PC-3 (cell line): ENCODE results near the gene BSG.

Experiments
- EZH2 ChIP-seq: fragments of 300-600 bp; sonication (generic); IDR thresholded peaks from one replicate; pipeline ENCODE4 v1.6.1; 2017; ENCODE audit warnings: antibody characterized with exemption, mild to moderate bottlenecking, low read length; ENCODE audit not compliant: unreplicated experiment
- TF ChIP-seq, protein P1 (sequence below): fragments of 300-600 bp; sonication (generic); conservative IDR thresholded peaks from 2 replicates; pipeline ENCODE4 v1.5.1; 2017; ENCODE audit warnings: antibody characterized with exemption, low read depth, mild to moderate bottlenecking, low read length

DNA sequence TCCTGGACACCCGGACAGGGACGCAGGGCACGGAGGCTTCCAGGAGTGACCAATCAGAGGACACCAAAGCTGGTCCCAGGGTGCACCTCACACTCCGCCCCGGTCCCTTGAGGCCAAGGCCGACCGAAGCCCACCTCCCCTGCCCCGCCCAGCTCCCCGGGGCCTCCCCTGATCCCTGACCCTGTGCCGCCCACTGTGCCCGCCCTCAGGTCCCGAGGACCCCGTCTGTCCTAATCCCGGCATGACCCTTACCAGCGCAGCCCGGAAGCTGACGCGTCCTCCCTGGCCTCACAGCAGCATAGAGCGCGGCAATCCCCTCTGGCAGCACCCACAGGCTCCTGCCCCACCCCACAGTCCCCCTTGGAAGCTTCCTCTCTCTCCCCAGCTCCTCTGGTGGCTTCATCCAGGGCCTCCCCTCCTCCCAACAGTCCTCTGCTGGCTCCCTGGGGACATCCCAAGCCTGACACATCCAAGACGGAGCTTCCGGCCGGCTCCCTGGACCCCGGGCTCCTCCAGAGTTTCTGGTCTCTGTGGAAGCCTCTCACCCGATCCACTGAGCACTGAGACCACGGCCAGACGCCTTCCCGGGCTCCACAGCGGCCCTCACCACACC lies 48.2 kb upstream of the BSG start:
- TF ChIP-seq, protein P1, sequence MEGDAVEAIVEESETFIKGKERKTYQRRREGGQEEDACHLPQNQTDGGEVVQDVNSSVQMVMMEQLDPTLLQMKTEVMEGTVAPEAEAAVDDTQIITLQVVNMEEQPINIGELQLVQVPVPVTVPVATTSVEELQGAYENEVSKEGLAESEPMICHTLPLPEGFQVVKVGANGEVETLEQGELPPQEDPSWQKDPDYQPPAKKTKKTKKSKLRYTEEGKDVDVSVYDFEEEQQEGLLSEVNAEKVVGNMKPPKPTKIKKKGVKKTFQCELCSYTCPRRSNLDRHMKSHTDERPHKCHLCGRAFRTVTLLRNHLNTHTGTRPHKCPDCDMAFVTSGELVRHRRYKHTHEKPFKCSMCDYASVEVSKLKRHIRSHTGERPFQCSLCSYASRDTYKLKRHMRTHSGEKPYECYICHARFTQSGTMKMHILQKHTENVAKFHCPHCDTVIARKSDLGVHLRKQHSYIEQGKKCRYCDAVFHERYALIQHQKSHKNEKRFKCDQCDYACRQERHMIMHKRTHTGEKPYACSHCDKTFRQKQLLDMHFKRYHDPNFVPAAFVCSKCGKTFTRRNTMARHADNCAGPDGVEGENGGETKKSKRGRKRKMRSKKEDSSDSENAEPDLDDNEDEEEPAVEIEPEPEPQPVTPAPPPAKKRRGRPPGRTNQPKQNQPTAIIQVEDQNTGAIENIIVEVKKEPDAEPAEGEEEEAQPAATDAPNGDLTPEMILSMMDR = no peak
- no peak for TF ChIP-seq EZH2
